Transverse colon (tissue), 4 donors: ENCODE measurements around the gene ZFAND5. TPM values are rescaled to one million over a fixed set of nuclear protein-coding genes. Genes with fewer than 3 reads are reported as not detected.

Experiments
- DNase-seq: peaks from one replicate; pipeline ENCODE4 v3.0.0-alpha.2; 2019
- H3K27ac ChIP-seq, 4 donors: fragments of 200-600 bp; sonication (generic); 2 replicates each; pipeline ENCODE4 v1.5.1; 2016 to 2018; ENCODE audit warnings: inconsistent platforms in 4 of 4
- H3K27me3 ChIP-seq: fragments of 200-600 bp; sonication (generic); 2 replicates; pipeline ENCODE4 v1.5.1; 2017; ENCODE audit warnings: inconsistent platforms
- H3K36me3 ChIP-seq, 4 donors: fragments of 200-600 bp; sonication (generic); 2 replicates each; pipeline ENCODE4 v1.5.1; 2017 to 2019; ENCODE audit warnings: inconsistent platforms in 4 of 4
- H3K4me1 ChIP-seq, 4 donors: fragments of 200-600 bp; sonication (generic); 2 replicates each; pipeline ENCODE4 v1.5.1; 2017 to 2020; ENCODE audit warnings: inconsistent platforms in 4 of 4
- H3K4me3 ChIP-seq, 4 donors: fragments of 200-600 bp; sonication (generic); 1 replicate in 1 of 4; 2 replicates in 3 of 4; pipeline versions ENCODE4 v1.5.1 to v1.6.1; 2017 to 2019; ENCODE audit warnings: inconsistent platforms in 4 of 4
- H3K9me3 ChIP-seq, 2 donors: fragments of 200-600 bp; sonication (generic); 2 replicates each; pipeline ENCODE4 v1.5.1; 2017 to 2019; ENCODE audit warnings: inconsistent platforms in 2 of 2
- EP300 ChIP-seq: sonication (generic); formaldehyde crosslinking; IDR thresholded peaks from one replicate; pipeline ENCODE4 v1.6.1; 2017; ENCODE audit warnings: antibody characterized with exemption, low read depth
- POLR2A ChIP-seq: fragments of 450-650 bp; IDR thresholded peaks from one replicate; pipeline ENCODE4 v1.6.1; 2016; ENCODE audit warnings: antibody characterized with exemption, mild to moderate bottlenecking, moderate library complexity
- POLR2AphosphoS5 ChIP-seq, 3 donors: sonication (generic); formaldehyde crosslinking; IDR thresholded peaks; one replicate each; pipeline ENCODE4 v1.6.1; 2016; ENCODE audit warnings: antibody characterized with exemption in 3 of 3
- WGBS, 2 donors: methylation state at CpG; one replicate each; pipeline ENCODE4 v1.1.5; 2018; ENCODE audit warnings: low coverage in 1 of 2; 5-methylcytosine and 5-hydroxymethylcytosine counted together
- in situ Hi-C, 4 donors: fragments of 200-750 bp; cut with MboI; loops; one replicate each; pipeline versions ENCODE4 v1.15.0 to v1.15.1; 2017; ENCODE audit warnings: low sequenced_read_pairs in 3 of 4, low pct_ligation_motif_present in 1 of 4, low pct_unique_long_range_greater_than_20kb in 1 of 4
- intact Hi-C: fragments of 100-400 bp; cut with DNase I; formaldehyde crosslinking; loops from one replicate; pipeline ENCODE4 v1.15.1; 2023; ENCODE audit warnings: low total_unique reads
- total RNA-seq, 4 donors: library from RNA; depleted of rRNA; stranded (reverse); fragments of >200 nt; gene quantifications; one replicate each; pipeline ENCODE4 v1.1.0, GENCODE V29; 2016
- TF ChIP-seq, protein P1 (sequence below), 5 experiments: fragments of 200-600 bp in 3 of 5; fragments of 450-650 bp in 2 of 5; sonication (generic) in 3 of 5; IDR thresholded peaks; 1 replicate in 2 of 5; 2 replicates in 3 of 5; pipeline ENCODE4 v1.5.1; 2016 to 2017; ENCODE audit warnings: antibody characterized with exemption in 5 of 5, inconsistent platforms in 3 of 5, mild to moderate bottlenecking in 2 of 5, moderate library complexity in 1 of 5

The ZFAND5 gene
- total RNA-seq, 4 donors from 2014 or later, result 49.0 to 190 (median 98.2) TPM

- Histone ChIP-seq H3K36me3 (peaks cover 0 to 58% (median 17%) of the 10 kb centered on the region in 4 donors), H3K4me3 (no peak overlapping the region), H3K27me3 (no peaks in the 10 kb centered on the region), H3K27ac (peak overlapping the region; percentile 23 to 72 (median 68)), H3K4me1 (peaks cover 21 to 79% (median 72%) of the 10 kb centered on the region in 4 donors), H3K9me3 (no peaks in the 10 kb centered on the region)
- in situ Hi-C loops, result loop anchor here in 1 of 4 donors (10.0 kb wide), 1 partner anchor 51 kb away; no protein-coding TSS in a partner anchor
- WGBS, 2 donors, result 29 to 31% methylated on average over 8 of the region's 8 CpGs
- no peak for DNase-seq
- no peak for TF ChIP-seq EP300
- TF ChIP-seq POLR2A, result no peak
- peak in 2 of 3 donors; percentile 29 to 36 for TF ChIP-seq POLR2AphosphoS5 (IDR thresholded peaks at IDR 0.05)
- intact Hi-C loops, result no loop called here
Observed at GRCh38 chr9:72356041-72356582, 8.9 kb downstream of the ZFAND5 start.

DNA sequence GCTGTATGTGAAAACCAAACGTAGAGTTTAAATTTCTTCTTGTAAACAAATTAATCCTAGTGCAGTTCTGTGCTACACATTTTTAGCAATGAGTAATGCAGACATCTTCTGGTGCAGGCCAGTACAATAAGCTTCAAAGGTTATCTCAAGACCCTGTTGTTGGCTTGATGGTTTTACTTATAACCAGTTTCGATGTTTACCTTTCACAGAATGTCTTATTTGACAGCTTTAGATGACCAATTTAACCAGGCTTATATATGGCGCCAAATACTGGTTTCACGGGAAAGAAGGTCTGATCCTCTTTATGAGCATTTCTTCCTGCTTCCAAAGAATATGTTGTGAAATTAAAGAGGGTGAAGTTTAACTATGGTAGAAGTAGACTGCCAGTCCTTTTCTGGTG is 9.9 kb downstream of the ZFAND5 start:
- 68 to 74% methylated on average over 4 of the region's 4 CpGs for WGBS, 2 donors
- H3K27me3 ChIP-seq, result no peaks in the 10 kb centered on the region
- DNase-seq, result no peak
- peaks cover 0 to 55% (median 17%) of the 10 kb centered on the region in 4 donors for H3K36me3 ChIP-seq
- intact Hi-C loops, result no loop called here
- no peak overlapping the region for H3K4me3 ChIP-seq
- peaks cover 21 to 69% (median 63%) of the 10 kb centered on the region in 4 donors for H3K4me1 ChIP-seq
- peak overlapping the region in 1 of 4 donors; percentile 68 for H3K27ac ChIP-seq
- TF ChIP-seq EP300 (no peak), POLR2A (peak; percentile 2), POLR2AphosphoS5 (IDR thresholded peaks at IDR 0.05) (peak in 1 of 3 donors; percentile 20)
- in situ Hi-C loops, result loop anchor here in 1 of 4 donors (10.0 kb wide), 1 partner anchor 50 kb away; no protein-coding TSS in a partner anchor
- H3K9me3 ChIP-seq, result no peaks in the 10 kb centered on the region

- Histone ChIP-seq H3K27me3 (no peaks in the 10 kb centered on the region), H3K9me3 (no peaks in the 10 kb centered on the region), H3K4me1 (peaks cover 21 to 65% (median 59%) of the 10 kb centered on the region in 4 donors), H3K4me3 (no peak overlapping the region), H3K36me3 (peaks cover 0 to 51% (median 15%) of the 10 kb centered on the region in 4 donors), H3K27ac (no peak overlapping the region)
- in situ Hi-C loops, result loop anchor here in 1 of 4 donors (10.0 kb wide), 1 partner anchor 50 kb away; no protein-coding TSS in a partner anchor
- TF ChIP-seq EP300, result no peak
- TF ChIP-seq, protein P1, sequence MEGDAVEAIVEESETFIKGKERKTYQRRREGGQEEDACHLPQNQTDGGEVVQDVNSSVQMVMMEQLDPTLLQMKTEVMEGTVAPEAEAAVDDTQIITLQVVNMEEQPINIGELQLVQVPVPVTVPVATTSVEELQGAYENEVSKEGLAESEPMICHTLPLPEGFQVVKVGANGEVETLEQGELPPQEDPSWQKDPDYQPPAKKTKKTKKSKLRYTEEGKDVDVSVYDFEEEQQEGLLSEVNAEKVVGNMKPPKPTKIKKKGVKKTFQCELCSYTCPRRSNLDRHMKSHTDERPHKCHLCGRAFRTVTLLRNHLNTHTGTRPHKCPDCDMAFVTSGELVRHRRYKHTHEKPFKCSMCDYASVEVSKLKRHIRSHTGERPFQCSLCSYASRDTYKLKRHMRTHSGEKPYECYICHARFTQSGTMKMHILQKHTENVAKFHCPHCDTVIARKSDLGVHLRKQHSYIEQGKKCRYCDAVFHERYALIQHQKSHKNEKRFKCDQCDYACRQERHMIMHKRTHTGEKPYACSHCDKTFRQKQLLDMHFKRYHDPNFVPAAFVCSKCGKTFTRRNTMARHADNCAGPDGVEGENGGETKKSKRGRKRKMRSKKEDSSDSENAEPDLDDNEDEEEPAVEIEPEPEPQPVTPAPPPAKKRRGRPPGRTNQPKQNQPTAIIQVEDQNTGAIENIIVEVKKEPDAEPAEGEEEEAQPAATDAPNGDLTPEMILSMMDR (IDR thresholded peaks at IDR 0.05), result no peak
- TF ChIP-seq POLR2AphosphoS5 (IDR thresholded peaks at IDR 0.05), result peak in 2 of 3 donors; percentile 11 to 12
- TF ChIP-seq POLR2A, result peak; percentile 6
- no peak for DNase-seq
- intact Hi-C loops, result no loop called here
- WGBS, 2 donors, result 89 to 100% methylated on average over 1 of the region's 1 CpG
Observed at GRCh38 chr9:72354704-72355103, 10.3 kb downstream of the ZFAND5 start.

DNA sequence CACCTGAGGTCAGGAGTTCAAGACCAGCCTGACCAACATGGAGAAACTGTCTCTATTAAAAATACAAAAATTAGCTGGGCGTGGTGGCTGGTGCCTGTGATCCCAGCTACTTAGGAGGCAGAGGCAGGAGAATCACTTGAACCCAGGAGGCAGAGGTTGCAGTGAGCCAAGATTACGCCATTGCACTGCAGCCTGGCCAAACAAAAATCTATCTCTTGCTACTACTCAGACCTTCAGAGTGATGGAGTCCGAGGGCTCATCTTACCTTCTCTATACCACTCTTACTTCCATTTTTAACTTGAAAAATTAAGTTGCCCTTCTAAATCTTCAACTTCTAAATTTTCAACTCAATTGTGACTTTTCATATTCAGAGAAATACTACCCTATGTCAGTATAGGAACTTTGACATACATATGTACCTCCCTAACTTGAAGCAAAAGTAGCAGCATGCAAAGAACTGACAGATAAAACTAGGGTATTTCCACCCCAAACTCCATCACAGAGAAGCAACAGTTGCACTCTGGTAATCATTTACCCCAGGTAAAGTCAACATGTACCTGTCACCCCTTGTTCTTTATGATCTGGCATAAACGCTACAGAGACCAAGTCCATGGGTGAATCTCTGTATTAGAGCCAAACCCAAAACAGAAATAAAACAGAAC is 11.4 kb downstream of the ZFAND5 start:
- H3K27me3 ChIP-seq, result no peaks in the 10 kb centered on the region
- DNase-seq, result no peak
- no peak overlapping the region for H3K4me3 ChIP-seq
- H3K9me3 ChIP-seq, result no peaks in the 10 kb centered on the region
- peaks cover 20 to 54% (median 49%) of the 10 kb centered on the region in 4 donors for H3K4me1 ChIP-seq
- in situ Hi-C loops, result loop anchor here in 1 of 4 donors (10.0 kb wide), 1 partner anchor 49 kb away; no protein-coding TSS in a partner anchor
- intact Hi-C loops, result no loop called here
- H3K36me3 ChIP-seq, result peaks cover 0 to 40% (median 13%) of the 10 kb centered on the region in 4 donors
- TF ChIP-seq, protein P1 (IDR thresholded peaks at IDR 0.05), result no peak
- TF ChIP-seq POLR2AphosphoS5 (IDR thresholded peaks at IDR 0.05), result peak in 2 of 3 donors; percentile 20 to 56
- WGBS, 2 donors, result 77 to 88% methylated on average over 4 of the region's 4 CpGs
- H3K27ac ChIP-seq, result no peak overlapping the region

DNA sequence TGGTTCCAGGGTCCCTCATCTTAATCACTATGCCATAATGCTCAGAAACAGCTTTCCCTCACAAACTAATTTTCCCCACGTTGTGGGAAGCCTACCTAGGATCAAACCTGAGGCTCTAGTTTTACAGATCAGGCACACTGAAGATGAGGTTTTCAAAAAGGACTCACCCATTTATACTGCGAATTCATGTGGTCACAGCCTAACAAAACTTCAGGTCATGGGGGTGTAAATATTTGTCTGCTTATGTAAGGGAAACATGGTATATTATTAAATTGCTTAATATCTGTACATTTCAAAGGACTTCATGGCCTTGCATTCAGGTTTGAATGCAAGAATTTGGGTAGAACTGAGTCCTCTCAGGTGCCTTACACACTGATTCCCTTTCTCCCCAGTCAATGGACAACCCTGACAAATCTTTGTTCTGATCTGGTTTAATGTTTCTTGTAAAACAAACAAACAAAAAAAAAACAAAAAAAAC is 12.1 kb downstream of the ZFAND5 start:
- intact Hi-C loops, result no loop called here
- WGBS, 2 donors, result 43% methylated on average over 2 of the region's 2 CpGs
- H3K36me3 ChIP-seq, result peaks cover 0 to 34% (median 13%) of the 10 kb centered on the region in 4 donors
- in situ Hi-C loops, result loop anchor here in 1 of 4 donors (10.0 kb wide), 1 partner anchor 48 kb away; no protein-coding TSS in a partner anchor
- peak; percentile 8 for TF ChIP-seq POLR2A
- no peak for TF ChIP-seq EP300
- TF ChIP-seq, protein P1 (IDR thresholded peaks at IDR 0.05), result no peak
- peak in 2 of 3 donors; percentile 2 to 3 for TF ChIP-seq POLR2AphosphoS5 (IDR thresholded peaks at IDR 0.05)
- no peak for DNase-seq
- H3K27me3 ChIP-seq, result no peaks in the 10 kb centered on the region
- H3K9me3 ChIP-seq, result no peaks in the 10 kb centered on the region
- H3K4me1 ChIP-seq, result peaks cover 14 to 47% (median 43%) of the 10 kb centered on the region in 4 donors
- H3K27ac ChIP-seq, result no peak overlapping the region
- no peak overlapping the region for H3K4me3 ChIP-seq
